RWPE2 (cell line): ENCODE results near the gene SMARCA1.

Source experiments
- ATAC-seq: fragments of 200-7000 bp; cut with Tn5 transposase; 3 replicates; pipeline ENCODE4 v1.9.1; 2021; ENCODE audit warnings: low read depth
- DNase-seq: peaks from one replicate; pipeline ENCODE4 v3.0.0-alpha.2; 2020; ENCODE audit warnings: low spot score
- H3K27ac ChIP-seq: fragments of 450-650 bp; 2 replicates; pipeline ENCODE4 v1.5.1; 2017; ENCODE audit warnings: mild to moderate bottlenecking; ENCODE audit not compliant: poor library complexity, severe bottlenecking
- H3K27me3 ChIP-seq: fragments of 250-450 bp; sonication (Bioruptor Pico); 2 replicates; pipeline ENCODE4 v1.5.1; 2021; ENCODE audit warnings: mild to moderate bottlenecking, moderate library complexity; ENCODE audit not compliant: insufficient read depth, poor library complexity, severe bottlenecking
- H3K36me3 ChIP-seq: fragments of 250-450 bp; sonication (Bioruptor Pico); 2 replicates; pipeline ENCODE4 v1.5.1; 2020; ENCODE audit warnings: low read depth, mild to moderate bottlenecking, moderate library complexity
- H3K4me1 ChIP-seq: fragments of 250-450 bp; sonication (Bioruptor Pico); 2 replicates; pipeline ENCODE4 v1.5.1; 2021; ENCODE audit warnings: mild to moderate bottlenecking, moderate library complexity; ENCODE audit not compliant: insufficient read depth, poor library complexity, severe bottlenecking
- H3K4me3 ChIP-seq: fragments of 250-450 bp; sonication (Bioruptor Pico); 2 replicates; pipeline ENCODE4 v1.5.1; 2021; ENCODE audit warnings: mild to moderate bottlenecking, moderate library complexity; ENCODE audit not compliant: severe bottlenecking
- H3K9me3 ChIP-seq: fragments of 250-450 bp; sonication (Bioruptor Pico); 2 replicates; pipeline ENCODE4 v1.5.1; 2021; ENCODE audit warnings: mild to moderate bottlenecking, moderate library complexity; ENCODE audit not compliant: severe bottlenecking
- TF ChIP-seq, protein P1 (sequence below): fragments of 450-650 bp; IDR thresholded peaks from one replicate; pipeline ENCODE4 v1.5.1; 2017; ENCODE audit warnings: mild to moderate bottlenecking, moderate library complexity; ENCODE audit not compliant: poor library complexity, severe bottlenecking

The SMARCA1 gene

DNA sequence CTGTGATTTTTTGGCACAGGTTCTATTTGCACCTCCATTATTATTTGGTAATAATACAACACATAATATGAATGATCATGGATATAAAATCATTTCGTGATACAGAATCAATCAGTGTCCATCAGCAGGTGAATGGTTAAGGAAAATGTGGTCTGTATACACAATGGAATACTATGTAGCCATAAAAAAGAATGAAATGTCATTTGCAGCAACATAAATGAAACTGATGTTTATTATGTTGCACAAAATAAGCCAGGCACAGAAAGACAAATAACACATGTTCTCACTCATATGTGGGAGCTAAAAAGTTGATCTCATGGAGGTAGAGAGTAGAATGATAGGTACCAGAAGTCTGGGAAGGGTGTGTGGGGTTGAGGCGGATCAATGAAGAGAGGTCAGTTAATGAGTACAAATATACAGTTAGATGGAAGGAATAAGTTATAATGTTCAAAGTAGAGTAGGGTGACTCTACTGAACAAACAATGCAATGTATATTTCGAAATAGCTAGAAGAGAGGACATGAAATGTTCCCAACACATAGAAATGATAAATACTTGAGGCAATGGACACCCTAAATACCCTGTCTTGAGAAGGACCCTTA, 1.1 kb upstream of the SMARCA1 start:
- TF ChIP-seq, protein P1, sequence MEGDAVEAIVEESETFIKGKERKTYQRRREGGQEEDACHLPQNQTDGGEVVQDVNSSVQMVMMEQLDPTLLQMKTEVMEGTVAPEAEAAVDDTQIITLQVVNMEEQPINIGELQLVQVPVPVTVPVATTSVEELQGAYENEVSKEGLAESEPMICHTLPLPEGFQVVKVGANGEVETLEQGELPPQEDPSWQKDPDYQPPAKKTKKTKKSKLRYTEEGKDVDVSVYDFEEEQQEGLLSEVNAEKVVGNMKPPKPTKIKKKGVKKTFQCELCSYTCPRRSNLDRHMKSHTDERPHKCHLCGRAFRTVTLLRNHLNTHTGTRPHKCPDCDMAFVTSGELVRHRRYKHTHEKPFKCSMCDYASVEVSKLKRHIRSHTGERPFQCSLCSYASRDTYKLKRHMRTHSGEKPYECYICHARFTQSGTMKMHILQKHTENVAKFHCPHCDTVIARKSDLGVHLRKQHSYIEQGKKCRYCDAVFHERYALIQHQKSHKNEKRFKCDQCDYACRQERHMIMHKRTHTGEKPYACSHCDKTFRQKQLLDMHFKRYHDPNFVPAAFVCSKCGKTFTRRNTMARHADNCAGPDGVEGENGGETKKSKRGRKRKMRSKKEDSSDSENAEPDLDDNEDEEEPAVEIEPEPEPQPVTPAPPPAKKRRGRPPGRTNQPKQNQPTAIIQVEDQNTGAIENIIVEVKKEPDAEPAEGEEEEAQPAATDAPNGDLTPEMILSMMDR, result no peak
- no peaks in the 10 kb centered on the region for H3K27me3 ChIP-seq
- no peaks in the 10 kb centered on the region for H3K9me3 ChIP-seq
- DNase-seq (no peak), ATAC-seq (no peak)
- H3K36me3 ChIP-seq, result no peaks in the 10 kb centered on the region
- H3K27ac ChIP-seq, result no peak overlapping the region
- no peak overlapping the region for H3K4me3 ChIP-seq
- H3K4me1 ChIP-seq, result no peaks in the 10 kb centered on the region

DNA sequence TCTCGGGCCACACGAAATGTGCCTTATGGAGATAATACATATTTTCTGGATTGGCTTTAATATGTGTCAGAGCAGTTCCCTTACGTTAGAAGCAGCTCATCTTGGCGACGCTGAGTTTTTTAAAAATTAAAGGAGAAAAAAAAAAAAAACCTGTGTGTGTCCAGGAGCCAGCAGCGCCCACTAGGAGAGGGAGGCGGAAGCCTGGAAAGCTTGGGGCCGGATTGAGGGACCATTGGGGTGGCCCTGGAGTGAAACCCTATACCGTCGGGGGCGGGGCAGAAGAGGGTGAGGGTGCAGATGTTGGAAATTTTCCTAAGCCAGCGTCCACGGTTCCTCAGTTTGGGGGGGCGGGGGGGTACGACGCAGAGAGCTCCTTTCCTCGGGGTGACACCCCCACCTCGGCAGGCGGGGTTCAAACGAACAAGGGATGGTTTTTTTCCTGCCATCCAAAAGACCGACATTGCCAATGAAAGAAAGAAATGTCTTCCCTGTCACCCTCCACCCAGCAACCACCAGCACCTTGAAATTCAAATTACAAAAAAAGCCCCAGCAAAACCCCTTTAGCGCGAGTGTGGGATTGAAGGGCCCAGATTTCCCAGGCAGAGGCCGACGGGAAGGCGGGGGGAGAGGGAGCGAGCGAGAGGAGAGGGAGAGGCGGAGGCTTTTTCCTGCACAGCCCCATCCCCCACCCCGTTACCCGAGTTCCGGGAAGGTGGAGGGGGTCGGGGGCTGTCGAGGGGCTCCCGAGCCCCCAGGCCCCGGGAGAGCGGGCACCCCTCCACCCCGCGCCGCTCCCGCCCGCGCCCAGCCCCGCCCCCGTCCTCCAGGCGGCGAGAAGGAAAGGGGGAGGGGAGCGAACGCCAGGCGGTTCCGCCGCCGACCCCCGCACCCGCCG, 859 bp downstream of the SMARCA1 start:
- ATAC-seq (peak; percentile 90), DNase-seq (peak; percentile 62)
- no peaks in the 10 kb centered on the region for H3K4me1 ChIP-seq
- peak overlapping the region; percentile 64 for H3K4me3 ChIP-seq
- H3K27me3 ChIP-seq, result no peaks in the 10 kb centered on the region
- H3K36me3 ChIP-seq, result no peaks in the 10 kb centered on the region
- peak overlapping the region; percentile 39 for H3K27ac ChIP-seq
- TF ChIP-seq, protein P1, result peak; percentile 30
- no peaks in the 10 kb centered on the region for H3K9me3 ChIP-seq

DNA sequence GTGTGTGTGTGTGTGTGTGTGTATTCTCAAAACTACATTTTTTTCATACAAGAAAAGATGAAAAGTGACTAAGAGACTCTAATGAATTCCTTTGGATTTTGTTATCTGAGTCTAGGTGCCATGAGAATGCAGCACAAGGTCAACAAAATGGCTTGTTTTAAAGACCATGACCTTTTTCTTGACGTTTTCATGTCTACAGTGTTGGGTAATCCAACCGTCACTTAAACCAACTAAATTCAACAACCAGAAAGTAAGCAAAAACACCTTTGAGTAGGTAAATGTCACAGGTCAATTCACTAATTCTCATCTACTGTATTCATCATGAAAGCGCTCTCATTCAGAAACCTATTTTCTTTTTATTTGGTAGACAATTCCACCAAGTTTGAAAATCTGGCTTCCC, 3.1 kb downstream of the SMARCA1 start:
- peaks cover 7% of the 10 kb centered on the region; the same call in 1 of the 2 replicates for H3K36me3 ChIP-seq
- TF ChIP-seq, protein P1, result no peak
- no peaks in the 10 kb centered on the region for H3K27me3 ChIP-seq
- ATAC-seq, result no peak
- DNase-seq, result no peak
- no peak overlapping the region for H3K4me3 ChIP-seq
- H3K9me3 ChIP-seq, result no peaks in the 10 kb centered on the region
- H3K27ac ChIP-seq, result no peak overlapping the region
- H3K4me1 ChIP-seq, result no peaks in the 10 kb centered on the region

DNA sequence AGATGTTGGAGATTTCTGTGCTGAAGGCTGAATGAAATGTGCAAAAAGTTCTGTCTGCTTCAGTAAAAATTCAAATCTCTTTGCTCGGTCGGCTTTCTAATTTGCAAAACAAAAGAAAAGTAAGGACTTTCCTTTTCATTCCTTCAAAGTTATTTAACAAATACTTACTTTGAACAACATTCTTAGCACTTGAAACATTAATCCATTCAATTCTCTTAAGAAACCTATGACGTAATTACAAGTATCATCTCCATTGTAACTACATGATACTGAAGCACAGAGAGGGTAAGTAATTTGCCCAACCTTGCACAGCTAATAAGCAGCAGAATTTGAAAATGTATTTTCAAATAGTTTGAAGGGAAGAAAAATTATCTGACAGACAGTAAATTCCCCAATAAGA, 6.9 kb downstream of the SMARCA1 start:
- no peak for DNase-seq
- H3K9me3 ChIP-seq, result no peaks in the 10 kb centered on the region
- no peak overlapping the region for H3K27ac ChIP-seq
- no peak for ATAC-seq
- TF ChIP-seq, protein P1, result no peak
- no peak overlapping the region for H3K4me3 ChIP-seq
- no peaks in the 10 kb centered on the region for H3K27me3 ChIP-seq
- H3K36me3 ChIP-seq, result peaks cover 7% of the 10 kb centered on the region
- H3K4me1 ChIP-seq, result no peaks in the 10 kb centered on the region
